Small intestine (tissue), 7 donors: Measurements from ENCODE around the gene BID. TPM values are rescaled to one million over a fixed set of nuclear protein-coding genes. Genes with fewer than 3 reads are reported as not detected.
"Not testable (repeated sequence)": the region's sequence is repeated elsewhere in the genome, so short reads cannot be mapped to it uniquely, and the experiment has no call there.

Source experiments
- DNase-seq, 2 donors: peaks; one replicate each; pipeline versions ENCODE4 v3.0.0 to v3.0.0-alpha.2; 2013
- FAIRE-seq: peaks from 2 replicates; lab custom pipeline; 2012; peaks lifted over from hg19 to GRCh38; lab: Jason Lieb, UNC
- H3K27ac ChIP-seq, 3 donors: one replicate each; pipeline ENCODE4 v1.5.1; 2013; ENCODE audit warnings: low read length in 2 of 3, mild to moderate bottlenecking in 2 of 3, control low read depth in 1 of 3, inconsistent platforms in 1 of 3, low read depth in 1 of 3, moderate library complexity in 1 of 3
- H3K27me3 ChIP-seq, 3 donors: one replicate each; pipeline ENCODE4 v1.6.1; 2013; ENCODE audit warnings: low read length in 3 of 3, inconsistent platforms in 1 of 3; ENCODE audit not compliant: control insufficient read depth in 3 of 3, insufficient read depth in 3 of 3
- H3K36me3 ChIP-seq, 3 donors: one replicate each; pipeline ENCODE4 v1.6.1; 2013; ENCODE audit warnings: low read length in 3 of 3, inconsistent platforms in 1 of 3, low read depth in 1 of 3, mild to moderate bottlenecking in 1 of 3, moderate library complexity in 1 of 3; ENCODE audit not compliant: control insufficient read depth in 3 of 3, insufficient read depth in 2 of 3
- H3K4me1 ChIP-seq, 3 donors: one replicate each; pipeline ENCODE4 v1.6.1; 2013; ENCODE audit warnings: low read length in 2 of 3, inconsistent platforms in 1 of 3, low read depth in 1 of 3, mild to moderate bottlenecking in 1 of 3, moderate library complexity in 1 of 3; ENCODE audit not compliant: control insufficient read depth in 3 of 3, insufficient read depth in 2 of 3
- H3K4me3 ChIP-seq, 3 donors: one replicate each; pipeline ENCODE4 v1.5.1; 2013; ENCODE audit warnings: low read length in 3 of 3, control low read depth in 1 of 3, inconsistent platforms in 1 of 3, low read depth in 1 of 3, mild to moderate bottlenecking in 1 of 3, moderate library complexity in 1 of 3
- H3K9me3 ChIP-seq, 2 donors: one replicate each; pipeline ENCODE4 v1.6.1; 2013; ENCODE audit warnings: low read depth in 1 of 2, low read length in 1 of 2; ENCODE audit not compliant: control insufficient read depth in 2 of 2, insufficient read depth in 1 of 2
- WGBS, 3 donors: extraction: QIAGEN DNeasy Blood & Tissue Kit; methylation state at CpG; one replicate each; pipeline ENCODE4 v1.1.7; 2013; 5-methylcytosine and 5-hydroxymethylcytosine counted together
- polyA plus RNA-seq, 4 donors: library from polyadenylated mRNA; stranded (reverse) in 3 of 4; unstranded in 1 of 4; fragments of 200-250 nt in 3 of 4; fragments of 120-200 nt in 1 of 4; gene quantifications; one replicate each; pipeline versions ENCODE4 v1.2.1 to v1.2.3, GENCODE V29; 2013
- donor health status: healthy with polysubstance abuse.
- donor health status: control.
- donor health status: control.
- donor health status: Bipolar disorder and iron deficiency.
- donor health status: healthy.

BID gene
- polyA plus RNA-seq, 4 donors: 12.7 to 59.4 (median 19.6) TPM

DNA sequence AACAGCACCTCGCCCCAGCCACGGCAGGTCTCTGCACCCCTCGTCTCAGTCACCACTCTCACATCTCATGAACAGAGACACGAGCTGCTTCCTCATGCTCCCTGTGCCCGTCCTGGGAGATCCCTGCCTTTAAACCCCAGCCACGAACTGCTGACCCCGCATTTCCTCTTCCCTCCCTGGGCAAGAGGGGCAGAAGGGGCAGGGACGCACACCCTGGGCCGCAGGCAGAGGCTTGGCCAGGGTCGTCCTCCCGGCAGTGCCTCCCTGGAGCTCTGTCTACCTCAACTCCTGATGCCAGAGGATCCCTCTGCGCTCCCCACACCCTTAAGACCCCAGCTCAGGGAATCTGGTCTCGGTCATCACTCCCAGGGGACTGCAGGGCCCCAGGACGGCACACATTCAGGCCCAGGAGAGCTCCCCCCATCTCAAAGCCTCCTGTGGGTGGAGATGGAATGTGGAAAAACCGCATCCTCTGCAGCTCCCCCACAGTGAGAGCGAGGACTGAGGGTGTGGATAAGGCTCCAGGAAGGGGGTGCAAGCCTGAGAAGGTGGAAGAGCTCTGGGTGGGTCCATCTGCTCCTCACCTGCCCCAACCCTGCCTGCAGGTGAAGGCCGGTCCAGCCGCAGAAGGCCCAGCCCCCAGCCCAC, 1.2 kb downstream of the BID start:
- Histone ChIP-seq H3K36me3 (peaks cover 0 to 13% (median 0%) of the 10 kb centered on the region in 3 donors), H3K4me1 (peaks cover 3 to 10% (median 3%) of the 10 kb centered on the region in 3 donors), H3K9me3 (no peaks in the 10 kb centered on the region), H3K4me3 (peak overlapping the region; percentile 59 to 84 (median 83)), H3K27me3 (no peaks in the 10 kb centered on the region), H3K27ac (peak overlapping the region in 1 of 3 donors; percentile 57)
- DNase-seq (peak in 1 of 2 donors; percentile 38), FAIRE-seq (no peak)
- 30 to 38% (median 37%) methylated on average over 18 of the region's 18 CpGs for WGBS, 3 donors

DNA sequence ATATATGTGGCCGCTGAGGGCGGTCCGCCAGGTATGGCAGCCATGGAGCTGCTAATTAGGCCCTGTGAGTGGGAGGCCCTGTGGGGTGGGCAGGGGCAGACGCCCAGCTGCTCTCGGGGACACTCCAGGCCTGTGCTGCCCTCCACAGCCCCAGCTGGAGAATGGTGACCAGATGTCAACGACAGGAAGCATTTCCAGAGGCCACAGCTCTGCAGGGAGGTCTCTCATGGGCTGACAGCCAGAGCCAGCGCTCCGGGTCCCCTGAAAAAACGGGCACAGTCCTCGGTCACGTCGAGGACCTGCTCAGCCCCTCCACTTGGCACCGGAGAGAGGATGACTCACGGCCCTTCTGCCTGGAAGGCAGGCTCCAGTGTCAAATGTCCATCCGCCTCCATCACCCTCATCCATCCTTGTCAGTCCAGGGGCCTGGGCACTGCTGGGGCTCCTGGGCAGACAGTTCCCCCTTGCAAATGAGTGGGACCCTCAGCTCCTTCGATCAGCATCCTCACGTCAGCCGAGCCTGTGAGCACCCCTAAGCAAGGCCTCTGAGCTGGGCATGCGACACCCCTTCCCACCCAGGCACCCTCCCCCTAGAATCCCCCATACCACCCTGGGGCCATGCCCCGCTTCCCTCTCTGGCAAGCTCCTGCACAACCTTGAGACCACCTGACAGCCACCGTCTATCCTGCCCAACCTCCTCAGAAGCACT, 1.9 kb downstream of the BID start:
- Histone ChIP-seq H3K27me3 (no peaks in the 10 kb centered on the region), H3K27ac (no peak overlapping the region), H3K4me1 (peaks cover 3 to 10% (median 6%) of the 10 kb centered on the region in 3 donors), H3K9me3 (no peaks in the 10 kb centered on the region), H3K36me3 (peaks cover 0 to 13% (median 0%) of the 10 kb centered on the region in 3 donors), H3K4me3 (no peak overlapping the region)
- FAIRE-seq (no peak), DNase-seq (no peak)
- 72 to 79% (median 74%) methylated on average over 20 to 21 of the region's 21 CpGs for WGBS, 3 donors

DNA sequence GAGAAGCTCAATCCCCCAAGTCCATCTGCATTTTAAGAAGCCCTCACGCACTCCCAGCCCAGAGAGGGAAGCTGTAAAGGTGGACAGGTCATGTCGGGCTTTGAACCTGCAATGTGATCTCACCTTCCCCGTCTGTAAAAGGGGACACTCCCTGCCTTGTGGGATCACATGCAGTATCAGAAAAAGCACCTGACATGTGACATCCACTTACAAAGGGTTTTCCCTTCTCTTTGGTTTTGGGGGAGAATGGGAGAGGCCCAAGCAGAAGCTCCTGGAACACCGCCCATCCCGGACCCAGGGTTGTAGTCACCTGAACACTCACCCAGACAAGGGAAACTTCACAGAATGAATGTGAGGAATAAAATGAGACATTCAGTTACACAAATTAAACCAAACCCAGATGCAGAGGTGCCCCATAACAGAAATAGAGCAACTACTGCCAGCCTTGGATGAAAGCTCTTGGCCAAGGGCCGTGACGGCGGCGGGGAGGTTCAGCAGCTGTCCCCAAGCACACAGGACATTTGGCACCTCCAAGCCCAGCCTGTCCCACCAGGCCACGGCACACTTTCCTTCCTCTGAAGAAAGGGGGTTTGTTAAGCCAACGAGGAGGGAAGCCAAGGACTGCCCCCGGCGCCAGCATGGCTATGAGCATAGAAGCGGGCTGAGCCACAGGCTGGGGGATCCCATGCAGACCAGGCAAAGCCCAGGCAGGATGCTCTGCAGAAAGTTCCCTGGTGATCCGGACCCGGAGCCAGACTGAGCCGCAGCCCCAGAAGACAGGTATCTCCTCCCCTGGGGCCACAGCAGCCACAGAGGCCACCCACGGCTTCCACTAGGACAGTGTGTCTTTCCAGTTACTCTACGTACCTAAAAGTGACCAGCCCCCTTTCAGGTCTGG, 3.8 kb downstream of the BID start:
- Histone ChIP-seq H3K27me3 (no peaks in the 10 kb centered on the region), H3K27ac (no peak overlapping the region), H3K4me3 (no peak overlapping the region), H3K9me3 (no peaks in the 10 kb centered on the region), H3K36me3 (peaks cover 0 to 13% (median 0%) of the 10 kb centered on the region in 3 donors), H3K4me1 (peaks cover 3 to 10% (median 6%) of the 10 kb centered on the region in 3 donors)
- DNase-seq (no peak), FAIRE-seq (no peak)
- 81 to 88% (median 84%) methylated on average over 19 of the region's 19 CpGs for WGBS, 3 donors

DNA sequence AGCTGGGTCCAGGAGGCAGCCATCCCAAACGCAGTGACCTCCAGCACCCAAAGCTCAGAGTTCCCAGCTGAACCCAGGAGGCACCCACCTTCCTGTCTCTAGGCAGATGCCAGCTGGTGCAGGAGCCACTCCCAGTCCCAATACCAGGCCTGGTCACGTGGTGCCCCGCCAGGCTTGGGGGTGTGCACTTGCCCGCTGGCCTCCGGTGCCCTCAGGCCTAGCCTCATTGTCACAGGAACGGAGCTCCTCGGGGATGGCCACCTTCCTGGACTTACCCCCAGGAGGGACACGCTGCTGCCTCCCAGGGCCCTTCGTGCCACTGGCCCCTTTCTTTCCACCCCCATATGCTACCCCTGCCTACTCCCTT, 4.6 kb downstream of the BID start:
- Histone ChIP-seq H3K9me3 (no peaks in the 10 kb centered on the region), H3K4me1 (peaks cover 3 to 10% (median 6%) of the 10 kb centered on the region in 3 donors), H3K27ac (peak overlapping the region in 1 of 3 donors; percentile 53), H3K36me3 (peaks cover 0 to 13% (median 0%) of the 10 kb centered on the region in 3 donors), H3K4me3 (no peak overlapping the region), H3K27me3 (no peaks in the 10 kb centered on the region)
- DNase-seq (peak in 1 of 2 donors; percentile 82), FAIRE-seq (no peak)
- WGBS, 3 donors: 19 to 68% (median 37%) methylated on average over 9 of the region's 9 CpGs

DNA sequence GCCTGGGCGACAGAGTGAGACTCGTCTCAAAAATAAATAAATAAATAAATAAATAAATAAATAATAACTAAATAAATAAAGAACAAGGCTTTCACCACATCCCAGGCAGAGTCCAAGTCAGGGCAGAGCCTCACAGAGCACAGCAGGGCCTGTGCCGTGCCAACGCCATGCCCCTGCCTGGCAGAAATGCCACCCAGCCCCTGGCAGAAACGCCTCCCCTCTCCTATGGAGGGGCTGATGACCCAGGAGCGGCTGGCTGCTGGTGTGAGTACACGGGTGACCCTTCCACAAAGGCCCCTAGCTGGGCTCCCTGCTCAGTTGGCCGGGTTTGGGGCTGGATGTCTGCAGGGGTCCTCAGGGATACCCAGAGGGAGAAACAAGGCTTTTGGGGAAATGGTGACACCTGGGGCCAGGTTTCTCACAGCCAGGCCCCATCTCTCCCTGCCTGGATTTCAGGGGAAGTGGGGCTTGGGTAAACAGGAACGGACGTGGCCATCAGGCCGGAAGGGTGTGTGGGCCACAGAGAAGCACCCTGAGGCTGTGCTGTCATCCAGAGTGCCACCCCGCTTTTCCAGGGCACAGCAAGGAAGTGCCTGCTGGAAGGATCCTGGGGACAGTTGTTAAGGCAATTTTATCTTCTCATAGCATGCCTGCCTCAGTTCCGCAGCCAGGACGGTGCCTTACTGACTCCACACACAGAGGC, 5.1 kb downstream of the BID start:
- FAIRE-seq (no peak), DNase-seq (no peak)
- H3K27ac ChIP-seq: peak overlapping the region in 1 of 3 donors; percentile 53
- no peak overlapping the region for H3K4me3 ChIP-seq
- H3K9me3 ChIP-seq: no peaks in the 10 kb centered on the region
- no peaks in the 10 kb centered on the region for H3K27me3 ChIP-seq
- H3K4me1 ChIP-seq: peaks cover 3 to 10% (median 6%) of the 10 kb centered on the region in 3 donors
- H3K36me3 ChIP-seq: peaks cover 0 to 13% (median 0%) of the 10 kb centered on the region in 3 donors
- WGBS, 3 donors: 65 to 74% (median 67%) methylated on average over 14 of the region's 14 CpGs

DNA sequence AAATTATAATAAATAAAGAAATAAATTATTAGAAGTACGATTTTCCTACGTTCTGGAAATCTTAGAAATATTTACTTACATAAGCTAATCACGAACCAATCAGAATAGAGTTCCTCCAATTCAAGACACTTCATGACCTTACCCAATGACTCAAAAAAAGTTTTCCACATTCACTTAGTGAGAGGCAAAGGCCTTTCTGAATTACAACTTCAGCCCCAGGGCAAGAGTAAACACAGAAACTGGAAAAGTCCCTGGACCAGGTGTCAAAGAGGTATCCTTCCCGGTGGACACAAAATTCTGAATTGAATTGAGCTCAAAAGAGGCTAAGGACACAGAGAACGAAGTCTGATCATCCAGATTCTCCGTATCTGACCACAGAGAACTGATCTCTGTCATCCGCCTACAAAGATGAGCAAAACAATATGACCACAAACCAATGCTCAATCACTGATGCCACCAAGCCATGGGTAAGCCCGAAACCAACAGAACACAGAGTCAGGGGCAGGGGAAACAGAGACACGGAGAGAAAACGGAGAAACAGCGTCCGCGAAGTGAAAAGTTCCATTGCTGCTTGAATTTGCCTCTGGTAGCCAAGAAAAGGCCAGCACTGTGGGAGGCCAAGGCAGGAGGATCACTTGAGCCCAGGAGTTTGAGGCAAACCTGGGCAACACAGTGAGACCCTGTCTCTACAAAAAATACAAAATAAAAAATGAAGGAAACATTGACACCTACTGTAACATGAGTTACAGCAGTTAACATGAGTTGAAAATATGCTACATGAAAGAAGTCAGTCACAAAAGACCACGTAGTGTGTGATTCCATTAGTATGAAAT, 6.8 kb downstream of the BID start:
- H3K9me3 ChIP-seq: no peaks in the 10 kb centered on the region
- 68 to 83% (median 76%) methylated on average over 14 of the region's 14 CpGs for WGBS, 3 donors
- H3K36me3 ChIP-seq: peaks cover 0 to 13% (median 0%) of the 10 kb centered on the region in 3 donors
- H3K4me1 ChIP-seq: peaks cover 0 to 6% (median 2%) of the 10 kb centered on the region in 3 donors
- FAIRE-seq: no peak
- no peaks in the 10 kb centered on the region for H3K27me3 ChIP-seq
- H3K4me3 ChIP-seq: no peak overlapping the region
- H3K27ac ChIP-seq: no peak overlapping the region
- DNase-seq: no peak

DNA sequence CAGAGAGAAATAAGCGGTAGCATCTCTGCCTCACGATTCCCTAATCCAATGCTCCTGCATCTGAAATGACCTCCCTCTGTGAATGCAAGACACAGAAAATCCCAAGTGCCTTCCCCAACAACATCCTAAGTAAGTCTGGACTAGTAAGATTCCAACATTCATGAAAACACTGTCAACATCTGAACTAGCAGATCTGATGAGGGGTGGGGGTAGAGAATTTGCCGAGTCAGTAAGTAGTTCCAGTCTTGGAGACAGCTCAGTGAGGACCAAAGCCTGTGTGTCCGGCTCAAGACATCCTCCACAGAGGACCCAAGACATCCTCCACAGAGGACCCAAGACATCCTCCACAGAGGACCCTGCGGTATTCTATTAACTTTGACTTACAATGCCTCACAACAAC, 9.4 kb downstream of the BID start:
- H3K36me3 ChIP-seq, FAIRE-seq: not testable (repeated sequence)

More for the DNA sequence above, 9.4 kb downstream of the BID start:
- H3K4me3 ChIP-seq, H3K27ac ChIP-seq, H3K4me1 ChIP-seq, H3K27me3 ChIP-seq, DNase-seq, H3K9me3 ChIP-seq: not testable (repeated sequence)
- WGBS, 3 donors: 88 to 95% (median 92%) methylated on average over 5 of the region's 5 CpGs
